Muscle layer of duodenum (tissue), 2 donors: ENCODE measurements around the gene ADARB1.

Experiments used
- H3K27ac ChIP-seq: one replicate; pipeline ENCODE4 v1.7.0; 2013; ENCODE audit warnings: mild to moderate bottlenecking, low read length
- H3K27me3 ChIP-seq: one replicate; pipeline ENCODE4 v1.7.0; 2013; ENCODE audit warnings: low read depth, mild to moderate bottlenecking, control low read depth, low read length
- H3K36me3 ChIP-seq, 2 donors: one replicate each; pipeline ENCODE4 v1.7.0; 2013; ENCODE audit warnings: low read length in 2 of 2, control low read depth in 1 of 2, mild to moderate bottlenecking in 1 of 2; ENCODE audit not compliant: insufficient read depth in 2 of 2, control insufficient read depth in 1 of 2
- H3K4me1 ChIP-seq, 2 donors: one replicate each; pipeline ENCODE4 v1.7.0; 2013; ENCODE audit warnings: low read length in 2 of 2, mild to moderate bottlenecking in 2 of 2, control low read depth in 1 of 2, moderate library complexity in 1 of 2; ENCODE audit not compliant: insufficient read depth in 2 of 2, control insufficient read depth in 1 of 2
- H3K4me3 ChIP-seq, 2 donors: one replicate each; pipeline ENCODE4 v1.7.0; 2013; ENCODE audit warnings: low read length in 2 of 2, low read depth in 1 of 2, mild to moderate bottlenecking in 1 of 2
- H3K9me3 ChIP-seq, 2 donors: one replicate each; pipeline ENCODE4 v1.7.0; 2013; ENCODE audit warnings: low read length in 2 of 2, control low read depth in 1 of 2, mild to moderate bottlenecking in 1 of 2; ENCODE audit not compliant: control insufficient read depth in 1 of 2
- donor health status: healthy.

Gene ADARB1

DNA sequence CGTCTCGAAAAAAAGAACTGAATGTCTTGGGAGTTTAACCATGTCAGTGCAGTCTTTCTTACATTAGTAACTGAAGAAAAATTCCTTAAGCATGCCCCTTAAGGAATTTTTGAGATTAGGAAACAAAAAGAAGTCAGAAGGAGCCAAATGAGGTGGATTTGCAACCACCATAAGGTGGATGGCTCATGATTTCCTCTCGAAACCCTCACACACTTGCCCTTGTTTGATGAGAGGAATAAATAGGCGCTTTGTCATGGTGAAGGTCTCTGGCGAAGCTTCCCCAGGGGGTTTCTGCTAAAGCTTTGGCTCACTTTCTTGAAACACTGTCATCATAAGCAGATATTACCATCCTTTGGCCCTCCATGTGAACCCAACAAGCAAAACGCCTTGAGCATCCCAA lies 145.1 kb downstream of the ADARB1 start:
- Histone ChIP-seq H3K27me3 (no peaks in the 10 kb centered on the region), H3K36me3 (peaks cover 14 to 50% of the 10 kb centered on the region in 2 donors), H3K27ac (no peak overlapping the region), H3K9me3 (peaks cover 2 to 3% of the 10 kb centered on the region in 2 donors), H3K4me1 (no peaks in the 10 kb centered on the region), H3K4me3 (no peak overlapping the region)

DNA sequence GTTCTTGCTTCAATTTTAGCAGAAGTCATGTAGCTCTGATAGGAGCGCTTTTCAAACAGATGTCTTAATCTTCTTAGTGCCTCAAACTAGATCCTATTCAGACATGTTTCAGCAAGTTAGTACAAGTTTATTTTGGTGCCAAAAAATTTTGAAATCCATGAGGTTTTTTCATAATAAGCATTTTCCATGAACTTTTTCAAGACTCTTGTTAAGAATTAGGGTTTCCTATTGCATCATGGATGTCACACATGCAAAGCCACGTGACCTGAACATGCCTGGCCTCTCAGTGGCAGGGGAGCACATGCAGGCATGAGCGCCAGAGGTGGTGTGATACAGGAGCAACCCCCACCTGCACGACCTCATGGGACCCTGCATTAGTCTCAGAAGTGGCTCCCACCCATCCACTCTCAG lies 145.7 kb downstream of the ADARB1 start:
- H3K4me1 ChIP-seq: no peaks in the 10 kb centered on the region
- peaks cover 14 to 46% of the 10 kb centered on the region in 2 donors for H3K36me3 ChIP-seq
- H3K9me3 ChIP-seq: peaks cover 2 to 3% of the 10 kb centered on the region in 2 donors
- no peaks in the 10 kb centered on the region for H3K27me3 ChIP-seq
- no peak overlapping the region for H3K4me3 ChIP-seq
- H3K27ac ChIP-seq: no peak overlapping the region

DNA sequence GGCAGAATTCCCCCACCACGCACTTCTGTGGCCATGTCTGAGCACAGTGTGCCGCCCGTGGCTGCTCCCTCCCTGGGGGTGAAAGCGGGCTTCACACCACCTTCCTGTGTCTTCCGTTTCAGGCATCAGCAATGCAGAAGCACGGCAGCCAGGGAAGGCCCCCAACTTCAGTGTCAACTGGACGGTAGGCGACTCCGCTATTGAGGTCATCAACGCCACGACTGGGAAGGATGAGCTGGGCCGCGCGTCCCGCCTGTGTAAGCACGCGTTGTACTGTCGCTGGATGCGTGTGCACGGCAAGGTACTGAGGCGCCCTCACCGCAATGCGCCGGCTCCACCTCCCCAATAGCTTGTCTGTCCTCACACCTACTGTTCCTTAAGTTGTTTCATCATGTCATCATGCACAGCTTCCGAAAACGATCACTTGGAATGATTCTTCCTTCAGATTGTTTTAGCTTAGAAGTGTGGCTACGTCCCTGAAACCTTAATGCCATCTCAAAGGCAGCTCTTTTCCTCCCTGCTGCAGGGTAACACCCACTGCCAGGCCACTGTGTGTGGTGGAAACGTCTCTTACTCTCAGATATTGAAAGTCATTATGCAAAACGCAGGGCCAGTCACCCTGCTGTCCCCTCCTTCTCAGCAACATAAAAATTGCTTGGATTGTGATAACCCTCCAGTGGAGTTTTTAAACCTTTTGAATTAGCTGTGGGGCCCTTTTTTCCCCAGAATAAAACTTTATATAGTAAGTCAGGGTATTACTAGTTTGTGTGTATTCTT lies 146.5 kb downstream of the ADARB1 start:
- Histone ChIP-seq H3K4me1 (no peaks in the 10 kb centered on the region), H3K9me3 (peaks cover 2 to 3% of the 10 kb centered on the region in 2 donors), H3K36me3 (peaks cover 14 to 44% of the 10 kb centered on the region in 2 donors), H3K27ac (no peak overlapping the region), H3K4me3 (no peak overlapping the region), H3K27me3 (no peaks in the 10 kb centered on the region)

DNA sequence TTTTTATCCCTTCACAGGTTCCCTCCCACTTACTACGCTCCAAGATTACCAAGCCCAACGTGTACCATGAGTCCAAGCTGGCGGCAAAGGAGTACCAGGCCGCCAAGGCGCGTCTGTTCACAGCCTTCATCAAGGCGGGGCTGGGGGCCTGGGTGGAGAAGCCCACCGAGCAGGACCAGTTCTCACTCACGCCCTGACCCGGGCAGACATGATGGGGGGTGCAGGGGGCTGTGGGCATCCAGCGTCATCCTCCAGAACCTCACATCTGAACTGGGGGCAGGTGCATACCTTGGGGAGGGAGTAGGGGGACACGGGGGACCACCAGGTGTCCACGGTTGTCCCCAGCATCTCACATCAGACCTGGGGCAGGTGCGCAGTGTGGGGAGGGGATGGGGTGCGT lies 147.6 kb downstream of the ADARB1 start:
- Histone ChIP-seq H3K4me3 (no peak overlapping the region), H3K27me3 (no peaks in the 10 kb centered on the region), H3K9me3 (peaks cover 2 to 3% of the 10 kb centered on the region in 2 donors), H3K27ac (no peak overlapping the region), H3K36me3 (peaks cover 14 to 44% of the 10 kb centered on the region in 2 donors), H3K4me1 (no peaks in the 10 kb centered on the region)

DNA sequence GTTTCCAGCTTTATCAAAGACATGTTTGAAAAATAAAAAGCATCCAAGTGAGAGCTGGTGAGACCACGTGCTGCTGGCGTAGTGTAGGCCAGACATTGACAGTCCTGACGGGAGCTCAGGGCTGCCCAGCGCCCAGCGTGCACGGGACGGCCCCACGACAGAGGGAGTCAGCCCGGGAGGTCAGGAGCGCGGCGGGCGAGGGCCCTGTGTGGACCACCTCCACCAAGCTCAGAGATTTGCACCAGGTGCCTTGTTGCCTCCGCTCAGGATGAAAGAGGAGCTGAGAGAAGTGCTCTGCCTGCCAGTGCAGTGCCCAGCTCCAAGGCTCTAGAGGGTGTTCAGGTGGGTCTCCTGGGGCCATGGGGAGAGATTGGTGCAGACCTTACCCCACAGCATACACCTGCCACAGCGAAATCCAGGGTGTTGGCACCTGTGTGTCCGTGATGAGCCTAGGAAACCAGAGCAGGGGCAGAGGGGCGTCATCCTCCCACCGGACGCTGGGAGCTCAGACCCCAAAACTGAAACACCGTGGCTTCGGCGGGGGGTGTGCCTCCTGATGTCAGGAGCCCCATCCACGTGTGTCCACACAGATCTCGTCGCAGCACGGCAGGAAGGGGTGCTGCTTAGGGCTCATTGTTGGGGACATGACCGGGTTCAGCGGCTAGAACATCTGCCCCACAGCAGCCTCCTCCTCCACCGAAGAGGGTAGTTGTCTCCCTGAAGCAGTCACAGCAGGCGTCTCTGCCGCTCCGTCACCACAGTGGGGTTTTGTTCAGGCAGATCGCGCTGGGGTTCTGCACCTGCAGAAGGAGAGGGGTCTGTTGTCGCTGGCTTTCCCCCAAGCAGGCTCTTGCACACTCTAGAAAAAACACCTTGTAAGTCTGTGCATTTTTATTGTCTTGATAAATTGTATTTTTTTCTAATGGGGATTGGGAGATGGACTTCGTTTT lies 149.1 kb downstream of the ADARB1 start:
- Histone ChIP-seq H3K27ac (no peak overlapping the region), H3K27me3 (no peaks in the 10 kb centered on the region), H3K4me1 (peaks cover 0 to 9% of the 10 kb centered on the region in 2 donors), H3K9me3 (no peaks in the 10 kb centered on the region), H3K36me3 (peaks cover 14 to 37% of the 10 kb centered on the region in 2 donors), H3K4me3 (no peak overlapping the region)

DNA sequence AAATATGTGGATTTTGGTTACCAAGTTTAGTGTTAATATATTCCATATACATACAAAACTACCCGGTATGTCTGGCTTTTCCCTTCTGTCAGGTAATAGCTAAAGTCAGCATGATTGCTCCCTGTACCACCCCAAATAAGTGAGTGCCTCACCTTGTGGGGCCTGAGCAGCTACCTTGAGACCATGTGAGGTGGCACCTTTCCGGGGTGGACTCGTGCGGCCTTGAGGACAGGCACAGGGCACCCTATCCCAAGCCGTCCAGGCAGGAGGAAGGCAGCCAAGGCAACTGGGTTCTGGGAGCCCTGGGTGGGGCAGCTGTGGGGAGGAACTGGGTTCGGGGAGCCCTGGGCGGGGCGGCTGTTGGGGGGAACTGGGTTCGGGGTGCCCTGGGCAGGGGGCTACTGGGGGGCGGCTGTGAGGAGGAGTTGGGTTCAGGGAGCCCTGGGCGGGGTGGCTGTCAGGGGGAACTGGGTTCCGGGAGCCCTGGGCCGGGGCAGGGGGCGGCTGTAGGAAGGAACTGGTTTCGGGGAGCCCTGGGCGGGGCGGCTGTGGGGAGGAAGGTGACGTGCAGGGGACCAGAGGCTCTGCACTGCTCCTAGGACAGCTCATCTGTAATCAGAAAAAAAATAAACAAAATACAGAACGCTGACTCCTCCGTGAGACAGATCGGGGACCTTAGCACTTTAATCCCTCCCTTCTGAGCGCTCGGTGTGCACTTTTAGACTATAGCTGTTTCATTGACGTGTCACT lies 150.0 kb downstream of the ADARB1 start:
- H3K4me1 ChIP-seq: peaks cover 0 to 14% of the 10 kb centered on the region in 2 donors
- H3K4me3 ChIP-seq: no peak overlapping the region
- H3K9me3 ChIP-seq: no peaks in the 10 kb centered on the region
- peaks cover 14 to 37% of the 10 kb centered on the region in 2 donors for H3K36me3 ChIP-seq
- H3K27me3 ChIP-seq: no peaks in the 10 kb centered on the region
- no peak overlapping the region for H3K27ac ChIP-seq

DNA sequence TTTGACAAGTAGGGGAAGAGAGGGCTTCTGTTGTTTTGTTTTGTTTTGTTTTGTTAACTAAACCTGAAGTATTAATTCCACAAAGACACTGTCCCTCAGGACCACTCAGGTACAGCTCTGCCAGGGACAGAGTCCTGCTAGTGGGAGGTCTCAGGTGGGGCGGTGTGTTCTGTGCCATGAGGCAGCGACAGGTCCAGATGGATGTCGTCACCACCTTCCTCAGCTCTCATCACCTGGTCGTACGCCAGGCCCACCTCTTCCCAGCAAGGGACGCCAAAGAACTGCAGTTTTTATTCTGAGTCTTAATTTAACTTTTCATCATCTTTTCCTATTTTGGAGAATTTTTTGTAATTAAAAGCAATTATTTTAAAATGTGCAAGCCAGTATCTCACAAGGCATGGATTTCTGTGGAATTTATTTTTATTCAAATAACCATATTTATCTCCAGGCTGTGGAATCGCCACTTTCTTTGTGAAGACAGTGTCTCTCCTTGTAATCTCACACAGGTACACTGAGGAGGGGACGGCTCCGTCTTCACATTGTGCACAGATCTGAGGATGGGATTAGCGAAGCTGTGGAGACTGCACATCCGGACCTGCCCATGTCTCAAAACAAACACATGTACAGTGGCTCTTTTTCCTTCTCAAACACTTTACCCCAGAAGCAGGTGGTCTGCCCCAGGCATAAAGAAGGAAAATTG lies 150.8 kb downstream of the ADARB1 start:
- no peak overlapping the region for H3K4me3 ChIP-seq
- peaks cover 0 to 14% of the 10 kb centered on the region in 2 donors for H3K4me1 ChIP-seq
- no peak overlapping the region for H3K27ac ChIP-seq
- H3K36me3 ChIP-seq: peaks cover 14 to 36% of the 10 kb centered on the region in 2 donors
- no peaks in the 10 kb centered on the region for H3K27me3 ChIP-seq
- no peaks in the 10 kb centered on the region for H3K9me3 ChIP-seq

DNA sequence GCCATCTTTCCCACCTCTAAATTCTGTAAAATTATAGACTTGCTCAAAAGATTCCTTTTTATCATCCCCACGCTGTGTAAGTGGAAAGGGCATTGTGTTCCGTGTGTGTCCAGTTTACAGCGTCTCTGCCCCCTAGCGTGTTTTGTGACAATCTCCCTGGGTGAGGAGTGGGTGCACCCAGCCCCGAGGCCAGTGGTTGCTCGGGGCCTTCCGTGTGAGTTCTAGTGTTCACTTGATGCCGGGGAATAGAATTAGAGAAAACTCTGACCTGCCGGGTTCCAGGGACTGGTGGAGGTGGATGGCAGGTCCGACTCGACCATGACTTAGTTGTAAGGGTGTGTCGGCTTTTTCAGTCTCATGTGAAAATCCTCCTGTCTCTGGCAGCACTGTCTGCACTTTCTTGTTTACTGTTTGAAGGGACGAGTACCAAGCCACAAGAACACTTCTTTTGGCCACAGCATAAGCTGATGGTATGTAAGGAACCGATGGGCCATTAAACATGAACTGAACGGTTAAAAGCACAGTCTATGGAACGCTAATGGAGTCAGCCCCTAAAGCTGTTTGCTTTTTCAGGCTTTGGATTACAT lies 151.5 kb downstream of the ADARB1 start:
- H3K4me1 ChIP-seq: peaks cover 0 to 14% of the 10 kb centered on the region in 2 donors
- H3K27ac ChIP-seq: no peak overlapping the region
- peaks cover 12 to 30% of the 10 kb centered on the region in 2 donors for H3K36me3 ChIP-seq
- H3K27me3 ChIP-seq: no peaks in the 10 kb centered on the region
- H3K4me3 ChIP-seq: no peak overlapping the region
- no peaks in the 10 kb centered on the region for H3K9me3 ChIP-seq

DNA sequence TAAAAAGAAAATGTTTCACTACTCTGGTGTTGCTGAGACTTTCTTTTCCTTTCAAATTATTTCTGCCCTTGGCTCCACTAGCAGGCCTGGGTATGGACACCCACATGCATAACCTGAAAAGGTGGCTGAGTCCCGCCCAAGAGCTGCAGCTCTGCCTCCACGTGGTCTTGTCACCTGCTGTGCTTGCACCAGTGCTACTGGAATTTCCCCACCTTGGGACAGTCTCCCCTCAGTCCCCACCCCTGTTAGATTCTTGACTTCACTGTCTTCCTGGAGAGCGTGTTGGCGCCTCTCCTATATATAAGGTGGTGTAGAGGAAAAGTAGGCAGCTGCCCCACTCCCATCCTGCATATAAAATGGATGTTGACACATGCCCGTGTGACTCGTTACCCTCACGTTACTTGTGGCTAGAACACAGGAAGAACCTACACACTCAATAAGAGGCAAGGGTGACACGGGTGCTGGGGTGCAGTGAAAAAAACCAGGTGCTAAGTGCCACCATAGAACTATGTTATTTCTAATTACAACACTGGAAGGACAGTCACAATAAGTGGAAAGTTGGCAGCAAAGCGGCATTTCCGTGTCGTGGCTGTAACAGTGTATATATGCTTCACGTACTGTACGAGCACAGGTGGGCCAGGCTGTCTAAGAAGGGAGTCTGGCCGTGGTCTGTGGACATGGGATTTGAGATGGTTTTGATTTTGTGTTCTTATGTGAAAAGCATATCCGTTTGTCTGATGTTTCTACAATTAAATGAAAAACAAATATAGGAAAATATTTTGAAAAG lies 152.4 kb downstream of the ADARB1 start:
- Histone ChIP-seq H3K27ac (no peak overlapping the region), H3K9me3 (no peaks in the 10 kb centered on the region), H3K4me3 (no peak overlapping the region), H3K4me1 (peaks cover 0 to 14% of the 10 kb centered on the region in 2 donors), H3K27me3 (no peaks in the 10 kb centered on the region), H3K36me3 (peaks cover 3 to 21% of the 10 kb centered on the region in 2 donors)

DNA sequence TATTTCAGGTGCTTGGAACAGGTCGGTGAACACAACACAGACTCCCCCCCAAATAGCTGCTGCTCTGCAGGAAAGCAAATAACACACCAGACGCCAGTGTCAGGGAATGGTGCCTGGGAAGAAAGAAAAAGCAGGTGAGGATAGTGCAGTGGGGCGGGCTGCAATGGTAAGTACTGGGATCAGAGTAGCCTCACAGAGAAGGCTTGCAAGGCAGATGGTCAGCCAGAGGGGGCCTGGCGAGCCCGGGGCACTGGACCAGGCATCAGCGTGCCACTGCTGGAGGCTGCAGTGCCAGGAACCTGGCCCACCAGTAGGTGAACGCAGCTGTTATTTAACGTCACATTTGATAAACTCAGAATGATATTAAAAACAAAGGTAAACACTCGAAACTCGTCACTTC lies 153.4 kb downstream of the ADARB1 start:
- Histone ChIP-seq H3K36me3 (peaks cover 0 to 11% of the 10 kb centered on the region in 2 donors), H3K27me3 (no peaks in the 10 kb centered on the region), H3K27ac (no peak overlapping the region), H3K4me1 (peaks cover 0 to 14% of the 10 kb centered on the region in 2 donors), H3K9me3 (no peaks in the 10 kb centered on the region), H3K4me3 (no peak overlapping the region)
